ENCODE data around the gene AUNIP. TPM values are rescaled to one million over a fixed set of nuclear protein-coding genes. Genes with fewer than 3 reads are reported as not detected.

The AUNIP gene
- total RNA-seq, 1 donor from 2014 or later = not detected

- DNase-seq (ENCODE audit: low spot score) = no peak
Measured at GRCh38 chr1:25797939-25798338, 61.3 kb downstream of the AUNIP start.

GRCh38 chr1:25796811-25797458 is 62.3 kb downstream of the AUNIP start:
- no peak for DNase-seq (ENCODE audit: low spot score)

- DNase-seq (ENCODE audit: low spot score) = no peak
Measured at GRCh38 chr1:25795946-25796810, 63.1 kb downstream of the AUNIP start.

- DNase-seq (ENCODE audit: low spot score) = no peak
Measured at GRCh38 chr1:25795211-25795610, 64.0 kb downstream of the AUNIP start.

GRCh38 chr1:25794325-25794724 is 64.9 kb downstream of the AUNIP start:
- DNase-seq (ENCODE audit: low spot score) = no peak

GRCh38 chr1:25793585-25794170 is 65.6 kb downstream of the AUNIP start:
- no peak for DNase-seq (ENCODE audit: low spot score)

GRCh38 chr1:25792115-25792514 is 67.1 kb downstream of the AUNIP start:
- no peak for DNase-seq (ENCODE audit: low spot score)

- no peak for DNase-seq (ENCODE audit: low spot score)
Measured at GRCh38 chr1:25790472-25790871, 68.8 kb downstream of the AUNIP start.

- DNase-seq (ENCODE audit: low spot score) = no peak
Measured at GRCh38 chr1:25787760-25788166, 71.5 kb downstream of the AUNIP start.

- DNase-seq (ENCODE audit: low spot score) = no peak
Measured at GRCh38 chr1:25786887-25787759, 72.1 kb downstream of the AUNIP start.

GRCh38 chr1:25785333-25786067 is 73.8 kb downstream of the AUNIP start:
- no peak for DNase-seq (ENCODE audit: low spot score)

GRCh38 chr1:25784575-25785051 is 74.6 kb downstream of the AUNIP start:
- no peak for DNase-seq (ENCODE audit: low spot score)

Small RNA genes lying within 50 kb of the gene (microRNA-seq; reads per million reads assigned to microRNA genes)
- not detected for gene MIR3917 (ENCODE audit: borderline number of aligned reads)

Other genes with a start within 250 kb of the AUNIP start
- 21.9 TPM for gene MAN1C1, start 242.7 kb downstream of the AUNIP start, total RNA-seq
- 108 TPM for gene SELENON, start 59.3 kb downstream of the AUNIP start, total RNA-seq
- 53.8 TPM for gene MTFR1L, start 39.5 kb downstream of the AUNIP start, total RNA-seq
- 7.2 TPM for gene PAQR7, start 16.3 kb upstream of the AUNIP start, total RNA-seq
- 39.3 TPM for gene STMN1, start 47.0 kb upstream of the AUNIP start, total RNA-seq
- 6.8 TPM for gene PAFAH2, start 138.6 kb upstream of the AUNIP start, total RNA-seq
- not detected for gene EXTL1, start 162.3 kb upstream of the AUNIP start, total RNA-seq
- gene SLC30A2, start 186.7 kb upstream of the AUNIP start, total RNA-seq = not detected
- 0.26 TPM for gene TRIM63, start 208.2 kb upstream of the AUNIP start, total RNA-seq

Data from mesenteric fat pad (tissue), 1 donor.